ENCODE results near the gene ARHGAP10.

The ARHGAP10 gene, protein sequence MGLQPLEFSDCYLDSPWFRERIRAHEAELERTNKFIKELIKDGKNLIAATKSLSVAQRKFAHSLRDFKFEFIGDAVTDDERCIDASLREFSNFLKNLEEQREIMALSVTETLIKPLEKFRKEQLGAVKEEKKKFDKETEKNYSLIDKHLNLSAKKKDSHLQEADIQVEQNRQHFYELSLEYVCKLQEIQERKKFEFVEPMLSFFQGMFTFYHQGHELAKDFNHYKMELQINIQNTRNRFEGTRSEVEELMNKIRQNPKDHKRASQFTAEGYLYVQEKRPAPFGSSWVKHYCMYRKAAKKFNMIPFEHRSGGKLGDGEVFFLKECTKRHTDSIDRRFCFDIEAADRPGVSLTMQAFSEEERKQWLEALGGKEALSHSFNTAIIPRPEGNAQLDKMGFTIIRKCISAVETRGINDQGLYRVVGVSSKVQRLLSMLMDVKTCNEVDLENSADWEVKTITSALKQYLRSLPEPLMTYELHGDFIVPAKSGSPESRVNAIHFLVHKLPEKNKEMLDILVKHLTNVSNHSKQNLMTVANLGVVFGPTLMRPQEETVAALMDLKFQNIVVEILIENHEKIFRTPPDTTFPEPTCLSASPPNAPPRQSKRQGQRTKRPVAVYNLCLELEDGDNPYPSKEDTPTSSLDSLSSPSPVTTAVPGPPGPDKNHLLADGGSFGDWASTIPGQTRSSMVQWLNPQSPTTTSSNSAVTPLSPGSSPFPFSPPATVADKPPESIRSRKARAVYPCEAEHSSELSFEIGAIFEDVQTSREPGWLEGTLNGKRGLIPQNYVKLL

DNA sequence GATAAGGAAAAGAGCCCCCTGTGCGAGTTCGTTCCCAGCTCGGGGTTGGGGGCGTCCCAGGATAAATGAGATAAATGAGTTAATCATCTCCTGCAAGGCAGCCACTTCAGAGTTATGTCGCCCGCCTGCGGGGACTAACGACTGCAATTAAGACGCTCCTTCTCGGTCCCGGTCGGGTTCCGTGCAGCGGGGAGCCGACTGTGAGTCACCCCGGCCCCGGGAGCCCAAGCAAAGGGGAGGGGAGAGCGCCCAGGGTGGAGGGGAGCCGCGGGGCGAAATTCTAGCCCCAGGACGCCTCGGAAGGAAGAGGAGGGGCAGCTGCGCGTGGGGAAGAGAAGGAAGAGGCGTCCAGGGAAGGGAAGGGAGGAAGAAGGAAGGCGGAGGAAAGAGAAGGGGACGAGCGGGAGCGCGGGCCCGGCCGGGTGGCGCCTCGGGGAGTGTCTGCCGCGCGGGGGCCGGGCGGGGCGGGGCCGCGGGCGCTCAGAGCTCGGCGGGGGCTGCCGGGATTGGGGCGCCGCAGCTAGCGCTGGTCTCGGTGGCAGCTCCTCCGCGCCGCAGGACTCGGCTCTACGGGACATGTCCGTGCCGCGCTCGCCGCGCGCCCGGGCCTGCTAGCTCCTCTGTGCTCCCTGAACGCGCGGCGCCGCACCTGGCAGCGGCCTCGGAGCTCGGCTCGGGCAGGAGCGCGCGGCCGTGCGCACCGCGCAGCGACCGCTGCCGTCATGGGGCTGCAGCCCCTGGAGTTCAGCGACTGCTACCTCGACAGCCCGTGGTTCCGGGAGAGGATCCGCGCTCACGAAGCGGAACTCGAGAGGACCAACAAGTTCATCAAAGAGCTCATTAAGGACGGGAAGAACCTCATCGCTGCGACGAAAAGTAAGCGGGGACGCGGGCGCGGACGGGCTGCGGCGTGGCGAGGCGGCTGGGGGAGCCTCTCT lies at the start of gene ARHGAP10:
TSS of gene ARHGAP10 (plus strand) at position 509 of the 938 bp plus-strand sequence. CDS start at position 723, 214 bp downstream.
- DNase-seq: peak; percentile 82

DNA sequence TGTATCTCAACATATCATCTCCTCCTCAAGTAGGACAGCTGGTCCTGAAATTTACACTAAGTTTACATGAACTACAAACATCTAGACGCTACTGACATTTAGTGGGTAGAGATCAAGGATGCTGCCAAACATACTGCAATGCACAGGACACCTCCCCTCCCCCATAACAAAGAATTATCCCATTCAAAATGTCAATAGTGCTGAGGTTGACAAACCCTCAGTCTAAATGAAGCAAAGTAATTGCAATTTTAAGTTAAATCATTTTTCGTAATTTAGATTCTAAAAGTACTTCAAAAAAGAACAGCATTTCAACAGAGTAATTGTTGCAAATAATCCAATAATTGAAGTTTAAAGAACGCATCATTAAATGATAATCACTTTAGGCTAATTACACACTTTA lies 49.1 kb upstream of the ARHGAP10 start:
- no peak for DNase-seq

DNA sequence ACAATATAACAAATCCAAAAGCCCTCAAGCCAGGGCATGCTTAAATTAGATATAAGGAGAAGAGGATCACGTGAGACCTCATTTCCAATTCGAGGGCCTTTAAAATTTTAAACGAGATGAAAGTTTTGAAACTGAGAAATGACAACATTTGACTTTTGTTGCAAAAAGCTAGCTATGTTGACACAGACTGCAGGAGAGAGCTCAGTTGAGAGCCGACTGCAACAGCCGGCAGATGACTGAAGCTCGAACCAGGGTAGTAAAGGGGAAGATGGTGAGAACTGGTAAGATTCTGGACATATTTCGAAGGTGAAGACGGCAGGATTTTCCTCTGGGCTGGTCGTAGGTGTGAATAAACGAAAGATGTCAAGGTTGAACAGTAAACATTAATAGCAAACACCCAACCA lies 48.7 kb upstream of the ARHGAP10 start:
- DNase-seq: no peak

DNA sequence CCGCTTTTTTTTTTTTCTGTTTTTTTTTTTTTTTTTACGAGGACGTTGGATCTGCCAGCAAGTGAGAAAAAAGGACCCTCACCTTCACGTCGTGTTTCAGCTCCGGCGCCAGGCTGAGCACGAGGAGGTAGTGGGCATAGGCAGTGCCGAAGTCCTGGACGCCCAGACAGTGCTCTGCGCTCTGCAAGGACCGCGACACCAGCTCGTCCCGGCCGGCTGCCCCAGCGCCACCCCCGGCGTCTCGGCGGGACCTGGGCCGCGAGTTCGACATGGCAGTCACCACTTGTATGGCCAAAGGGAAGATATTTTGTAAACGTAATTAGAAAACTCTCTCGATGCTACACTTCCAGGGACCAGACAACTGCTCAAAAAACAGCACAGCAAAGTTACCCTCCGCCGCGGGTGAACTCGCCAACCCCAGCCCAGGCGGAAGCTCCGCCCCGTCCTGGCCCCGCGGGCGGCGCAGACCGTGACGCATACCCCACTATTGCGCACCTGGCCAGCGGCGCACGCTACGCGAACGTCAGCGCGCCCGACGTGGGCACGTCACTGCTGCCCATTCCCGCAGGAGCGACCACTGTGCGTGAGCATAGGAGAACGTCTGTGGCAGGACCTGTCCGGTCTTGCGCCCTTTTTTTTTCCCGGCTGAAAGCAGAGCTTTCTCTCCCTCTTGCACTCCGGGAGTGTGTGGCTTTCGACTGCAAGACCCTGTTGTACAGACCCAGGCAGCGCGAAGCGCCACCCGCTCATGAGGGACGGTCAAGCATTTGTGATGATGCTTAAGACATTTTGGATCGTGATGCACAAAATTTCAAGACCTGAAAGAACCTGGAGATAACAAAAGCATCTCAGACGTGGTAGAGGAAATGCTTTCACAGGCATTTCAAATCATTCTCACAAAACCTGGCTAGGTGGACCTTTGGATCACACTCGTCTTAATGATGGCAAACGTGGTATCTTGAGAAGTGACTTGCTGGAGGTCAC lies 47.9 kb upstream of the ARHGAP10 start, which contains the start of gene PRMT9:
TSS of gene PRMT9 (minus strand) at position 447 of the 984 bp plus-strand sequence. CDS start at position 271, 176 bp downstream.
- peak; percentile 94 for DNase-seq

DNA sequence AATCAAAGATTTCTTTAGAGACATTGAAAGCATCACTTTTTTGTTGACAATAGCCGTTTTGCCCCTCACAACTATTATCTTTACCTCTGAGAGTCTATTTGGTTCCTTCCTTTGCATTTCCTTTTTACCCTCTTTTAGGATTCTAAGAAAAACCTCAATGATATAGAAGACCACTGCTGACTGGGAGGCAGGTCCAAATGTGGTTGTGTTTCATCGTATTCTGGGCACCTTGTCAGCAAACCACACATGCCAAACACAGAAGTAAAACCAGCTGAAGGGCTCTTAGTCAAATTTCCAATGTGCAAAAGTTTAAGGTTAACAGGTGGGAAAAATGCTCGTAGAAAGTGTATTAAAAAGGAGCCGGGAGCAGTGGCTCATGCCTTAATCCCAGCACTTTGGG lies 42.8 kb upstream of the ARHGAP10 start:
- no peak for DNase-seq

DNA sequence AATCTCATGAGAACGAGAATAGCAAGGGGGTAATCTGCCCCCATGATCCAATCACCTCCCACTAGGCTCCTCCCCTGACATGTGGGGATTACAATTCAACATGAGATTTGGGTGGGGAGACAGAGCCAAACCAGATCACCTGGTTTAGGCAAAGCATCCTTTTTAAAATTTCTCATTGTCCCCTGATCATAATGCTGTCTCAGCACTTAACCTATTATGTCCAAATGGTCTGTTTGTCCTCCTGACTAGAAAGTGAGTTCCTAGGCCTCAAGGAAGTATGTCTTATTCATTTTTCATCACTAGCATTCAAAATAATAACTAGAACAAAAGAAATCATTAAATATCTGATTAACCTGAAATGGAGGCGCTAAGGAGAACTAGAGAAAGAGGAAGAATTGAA lies 40.1 kb upstream of the ARHGAP10 start:
- no peak for DNase-seq

DNA sequence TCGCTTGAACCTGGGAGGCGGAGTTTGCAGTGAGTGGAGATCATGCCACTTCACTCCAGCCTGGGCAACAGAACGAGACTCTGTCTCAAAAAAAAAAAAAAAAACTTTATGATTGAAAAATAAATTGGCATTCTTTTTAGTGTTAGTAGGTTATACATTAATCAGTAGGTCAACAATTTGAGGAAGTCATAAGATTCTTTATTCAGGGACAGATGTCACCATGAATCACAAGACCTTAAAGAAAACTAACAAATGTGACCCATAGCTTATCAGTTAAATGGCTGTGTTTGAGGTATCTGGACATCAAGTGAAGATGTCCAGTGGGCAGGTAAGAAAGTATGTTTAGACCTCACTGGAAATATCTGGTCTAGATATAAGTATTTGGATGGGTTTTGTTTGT lies 38.7 kb upstream of the ARHGAP10 start:
- DNase-seq: no peak

DNA sequence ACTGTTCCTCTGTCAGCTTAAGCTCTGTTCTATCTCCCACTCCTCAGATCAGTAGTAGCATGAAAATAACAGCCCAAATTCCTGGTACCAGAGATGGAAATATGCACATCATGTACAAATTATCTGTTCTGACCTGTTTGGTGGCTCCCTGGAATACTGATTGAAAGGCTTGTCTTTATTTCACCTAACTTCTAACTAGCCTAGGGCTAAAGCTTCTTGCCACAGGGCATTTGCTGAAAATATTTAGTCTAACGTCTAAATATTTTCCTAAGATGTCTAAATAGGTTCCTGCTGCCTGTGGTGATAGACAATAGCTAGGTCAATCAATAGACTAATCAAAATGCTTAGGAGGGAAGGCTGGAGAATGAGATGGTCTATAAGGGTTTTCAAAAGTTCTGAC lies 35.0 kb upstream of the ARHGAP10 start:
- no peak for DNase-seq

DNA sequence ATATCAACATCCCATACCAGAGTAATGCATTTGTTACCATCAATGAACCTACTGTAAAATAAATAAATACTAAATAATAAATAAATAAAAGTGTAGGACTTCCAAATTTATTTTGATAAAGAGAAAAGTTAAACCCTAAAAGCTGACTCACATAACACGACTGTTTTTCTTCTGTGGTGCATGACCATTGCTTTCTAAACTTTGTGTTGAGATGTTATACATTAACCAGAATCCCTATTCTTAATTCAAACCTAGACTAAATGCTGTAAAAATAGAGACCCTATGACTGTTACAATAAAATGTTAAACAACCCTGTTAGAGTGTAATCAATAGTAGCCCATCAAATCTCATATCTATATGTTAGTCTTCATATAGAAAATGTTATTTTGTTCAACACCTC lies 27.0 kb upstream of the ARHGAP10 start:
- DNase-seq: no peak

DNA sequence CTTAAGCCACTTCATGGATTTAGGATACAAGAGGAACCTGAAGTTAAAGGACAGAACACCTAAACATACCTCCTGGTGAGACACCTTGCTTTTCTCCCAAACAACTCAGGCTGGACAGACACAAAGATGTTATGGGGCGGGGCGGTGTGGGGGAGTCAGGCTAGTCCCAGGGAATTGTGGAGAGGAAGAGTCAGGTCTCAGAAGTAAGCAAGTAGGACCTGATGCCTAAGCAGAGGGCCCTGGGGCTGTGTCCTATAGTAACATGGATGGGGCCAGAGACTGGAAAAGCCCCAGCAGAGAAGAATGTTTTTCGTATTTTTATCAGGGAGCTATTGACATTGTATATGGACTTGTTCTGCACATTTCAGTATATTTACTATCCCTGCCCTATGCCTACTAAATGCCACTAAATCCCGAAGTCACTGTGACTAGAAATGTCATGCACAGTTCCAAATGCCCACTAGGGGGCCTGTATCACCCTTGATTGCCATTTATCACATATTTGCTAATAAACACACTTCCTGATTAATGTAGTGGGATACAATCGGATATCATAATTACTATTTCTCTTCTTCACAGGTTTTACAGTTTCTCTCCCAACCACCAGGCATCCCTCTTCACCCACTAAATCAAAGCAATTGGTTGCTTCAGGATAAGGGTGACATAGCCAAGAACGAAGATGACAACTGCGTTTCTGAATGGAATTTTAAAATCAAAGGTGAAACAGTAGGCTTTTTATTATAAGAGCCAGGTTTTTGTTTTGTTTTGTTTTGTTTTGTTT lies 23.8 kb upstream of the ARHGAP10 start:
- DNase-seq: no peak

DNA sequence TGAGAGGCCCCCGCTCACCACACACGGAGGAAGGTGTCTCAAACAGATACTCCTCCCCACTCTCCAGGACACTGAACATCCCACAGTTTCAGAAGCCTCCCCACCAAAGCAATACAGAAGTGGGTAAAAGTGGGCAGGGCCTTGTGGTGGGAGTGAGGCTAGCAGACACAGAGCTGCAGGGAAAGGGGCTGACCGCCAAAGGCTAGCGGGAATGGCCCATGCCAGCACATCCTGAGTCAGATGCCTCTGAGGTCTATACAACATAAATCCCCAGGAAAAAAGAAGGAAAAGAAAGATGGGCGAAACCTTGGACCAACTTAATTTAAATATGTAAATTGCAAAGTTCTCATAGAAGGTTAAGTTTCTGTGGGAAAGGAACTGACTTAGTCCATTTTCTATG lies 21.9 kb upstream of the ARHGAP10 start:
- DNase-seq: no peak

DNA sequence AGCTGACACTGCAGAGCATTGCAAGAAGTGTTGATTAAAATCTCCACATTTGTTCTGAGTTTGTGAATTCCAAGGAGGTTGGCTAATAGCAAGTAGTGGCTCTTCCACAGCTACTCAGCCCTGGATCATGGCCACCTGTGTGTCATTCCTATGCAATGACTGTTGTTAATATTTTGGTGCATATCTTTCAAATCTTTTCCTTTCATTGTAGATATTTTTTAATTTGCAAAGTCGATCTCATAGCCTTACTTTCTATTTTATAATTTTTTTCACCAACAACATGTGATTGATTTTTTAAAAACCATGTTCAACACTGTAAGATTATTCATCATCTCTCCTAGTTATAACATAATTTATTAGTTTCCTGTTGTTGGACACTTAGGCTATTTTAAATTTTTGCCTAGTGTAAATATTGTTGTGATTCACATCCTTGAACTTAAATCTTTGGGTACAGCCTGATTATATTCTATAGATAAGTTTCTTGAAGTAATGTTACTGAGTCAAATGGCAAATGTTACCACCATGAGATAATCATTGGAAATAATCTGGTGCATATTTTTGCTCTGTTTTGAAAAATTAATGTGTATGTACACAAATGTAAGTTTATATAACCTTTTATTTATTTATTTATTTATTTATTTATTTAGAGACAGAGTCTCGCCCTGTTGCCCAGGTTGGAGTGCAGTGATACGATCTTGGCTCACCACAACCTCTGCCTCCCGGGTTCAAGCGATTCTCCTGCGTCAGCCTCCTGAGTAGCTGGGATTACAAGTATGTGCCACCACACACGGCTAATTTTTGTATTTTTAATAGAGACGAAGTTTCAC lies 17.1 kb upstream of the ARHGAP10 start:
- DNase-seq: no peak

DNA sequence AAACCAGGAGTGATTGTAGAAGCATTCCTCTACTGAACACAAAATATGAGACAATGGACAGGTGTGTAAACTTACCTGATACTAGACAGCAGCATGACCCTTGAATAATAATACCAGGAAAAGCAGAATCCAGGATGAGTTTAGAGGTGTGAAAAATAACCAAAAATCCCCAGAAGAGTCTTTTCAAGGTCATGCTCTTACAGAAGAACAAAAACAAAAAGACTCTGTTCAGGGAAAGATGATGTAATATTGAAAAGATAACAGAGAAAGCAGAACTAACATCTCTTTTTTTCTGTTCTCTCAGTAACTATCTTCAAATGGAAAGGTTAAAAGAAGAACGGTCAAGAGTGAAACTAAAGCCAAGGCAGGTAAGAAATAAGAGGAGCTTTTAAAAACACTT lies 14.0 kb upstream of the ARHGAP10 start:
- DNase-seq: no peak

DNA sequence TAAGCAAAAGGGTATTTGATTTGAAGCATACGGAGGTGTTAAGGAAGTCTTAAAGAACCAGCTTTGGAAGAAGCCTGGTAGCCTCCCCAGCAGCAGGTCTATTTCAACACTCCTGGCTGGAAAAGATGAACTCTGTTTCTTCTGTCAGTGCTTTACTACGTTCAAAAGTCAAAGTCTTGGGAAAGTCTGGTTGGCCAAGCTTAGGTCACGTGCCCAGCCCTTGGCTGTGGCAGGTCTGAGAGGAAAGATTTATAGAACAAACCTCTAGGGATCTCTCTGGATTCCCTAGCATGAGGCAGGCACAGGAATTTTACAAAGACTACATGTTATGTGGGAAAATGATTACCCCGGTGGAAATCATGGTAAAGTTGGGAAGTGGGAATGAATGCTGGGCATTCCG lies 8.6 kb upstream of the ARHGAP10 start:
- DNase-seq: no peak

DNA sequence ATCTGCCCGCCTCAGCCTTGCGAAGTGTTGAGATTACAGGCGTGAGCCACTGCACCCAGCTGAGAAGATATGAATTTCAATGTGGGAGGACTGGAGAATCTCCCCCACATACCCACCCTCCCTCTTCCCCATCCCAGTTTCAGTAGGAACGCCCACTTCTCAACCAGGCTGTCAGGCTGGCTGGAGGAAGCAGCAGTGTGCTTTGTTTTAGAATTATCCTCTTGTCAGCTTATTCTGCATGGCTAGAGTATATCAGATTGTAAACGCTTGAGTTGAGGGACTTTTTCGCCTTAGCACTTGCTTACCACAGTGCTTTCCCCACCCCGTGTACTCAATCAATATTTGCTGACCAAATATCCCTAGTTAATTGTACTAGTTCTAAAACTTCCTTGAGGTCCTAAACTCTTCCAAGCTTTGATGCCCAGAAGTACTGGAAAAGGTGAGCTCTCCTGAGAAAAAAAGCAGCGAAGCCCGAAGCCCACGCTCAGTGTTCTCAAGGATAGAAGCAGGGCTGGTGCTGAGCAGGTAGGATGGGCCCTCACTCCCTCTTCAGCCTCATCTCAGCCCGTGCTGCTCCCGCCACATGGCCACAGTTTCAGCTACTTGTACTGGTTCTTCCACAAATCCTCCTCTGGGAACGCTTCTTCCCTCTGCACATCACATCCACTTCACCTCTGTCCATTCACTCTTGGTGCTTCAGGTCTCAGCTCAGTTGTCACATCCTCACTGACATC lies 7.3 kb upstream of the ARHGAP10 start:
- DNase-seq: no peak

DNA sequence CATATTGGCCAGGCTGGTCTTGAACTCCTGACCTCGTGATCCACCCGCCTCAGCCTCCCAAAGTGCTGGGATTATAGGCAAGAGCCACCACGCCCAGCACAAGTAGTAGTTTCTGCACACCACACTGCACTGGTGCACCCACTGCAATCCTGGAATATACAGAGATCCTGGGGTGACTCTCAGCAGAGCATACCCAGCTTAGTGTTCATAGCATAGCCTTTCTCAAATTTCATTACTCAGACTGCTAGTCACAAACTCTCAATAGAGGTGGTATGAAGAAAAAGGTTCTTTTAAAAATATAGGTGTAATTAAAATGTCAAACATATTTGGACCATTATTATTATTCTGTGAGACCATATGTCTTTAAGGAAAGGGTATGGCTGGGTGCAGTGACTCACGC lies 6.2 kb upstream of the ARHGAP10 start:
- DNase-seq: no peak

DNA sequence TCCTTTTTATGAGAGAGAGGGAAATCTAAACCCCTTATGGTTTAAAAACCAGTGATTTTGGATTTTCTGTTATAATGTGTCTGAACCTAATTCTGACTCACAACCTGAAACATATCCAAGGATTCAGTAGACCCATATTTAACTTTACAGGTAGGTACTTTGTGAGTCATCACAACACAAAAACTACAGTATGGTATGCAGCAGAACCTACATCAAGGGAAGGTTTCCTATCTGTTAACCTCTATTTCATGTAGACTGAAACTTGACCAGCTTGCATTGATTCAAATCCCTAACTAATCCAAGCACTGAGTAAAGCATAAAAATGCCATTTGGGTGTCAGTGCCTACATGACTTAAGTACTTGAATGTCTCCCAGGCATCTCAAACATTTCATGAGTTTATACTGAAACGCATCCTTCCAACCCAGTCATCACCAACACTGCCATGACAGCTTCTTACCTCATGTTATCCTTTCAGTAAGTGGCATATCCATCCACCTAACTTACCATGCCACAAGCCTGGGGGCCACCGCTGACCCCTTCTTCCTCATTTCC lies 4.3 kb upstream of the ARHGAP10 start:
- no peak for DNase-seq

DNA sequence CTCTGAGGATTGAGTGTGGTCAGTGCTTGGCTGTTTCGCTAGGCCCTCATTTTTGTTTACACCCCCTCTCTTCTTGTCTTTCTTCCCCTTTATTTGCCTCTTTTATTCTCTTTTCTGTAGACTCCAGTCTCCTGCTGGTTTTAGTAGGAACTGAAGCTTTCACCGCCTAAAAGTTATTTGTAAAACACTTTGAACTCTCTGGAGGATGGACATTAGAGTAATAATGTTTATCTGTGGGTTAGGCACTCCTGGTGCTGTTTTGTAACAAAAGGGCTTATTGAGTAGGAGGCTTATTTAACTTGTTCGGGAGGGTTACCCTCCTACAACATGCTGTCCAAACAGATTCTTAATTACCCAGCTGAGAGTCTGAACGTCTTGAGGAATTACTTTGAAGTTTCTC lies 1.6 kb upstream of the ARHGAP10 start:
- DNase-seq: no peak
